Breast epithelium (tissue), 3 donors: Measurements from ENCODE around the gene GOLGB1.

Source experiments
- POLR2A ChIP-seq: fragments of 450-650 bp; IDR thresholded peaks from one replicate; pipeline ENCODE4 v1.6.1; 2016; ENCODE audit warnings: antibody characterized with exemption, mild to moderate bottlenecking, moderate library complexity
- POLR2AphosphoS5 ChIP-seq, 3 donors: sonication (generic); formaldehyde crosslinking; IDR thresholded peaks; one replicate each; pipeline ENCODE4 v1.6.1; 2017; ENCODE audit warnings: antibody characterized with exemption in 3 of 3
- TF ChIP-seq, protein P1 (sequence below), 3 donors: fragments of 450-650 bp; IDR thresholded peaks; one replicate each; pipeline ENCODE4 v1.5.1; 2016 to 2017; ENCODE audit warnings: antibody characterized with exemption in 3 of 3, mild to moderate bottlenecking in 3 of 3, moderate library complexity in 3 of 3

DNA sequence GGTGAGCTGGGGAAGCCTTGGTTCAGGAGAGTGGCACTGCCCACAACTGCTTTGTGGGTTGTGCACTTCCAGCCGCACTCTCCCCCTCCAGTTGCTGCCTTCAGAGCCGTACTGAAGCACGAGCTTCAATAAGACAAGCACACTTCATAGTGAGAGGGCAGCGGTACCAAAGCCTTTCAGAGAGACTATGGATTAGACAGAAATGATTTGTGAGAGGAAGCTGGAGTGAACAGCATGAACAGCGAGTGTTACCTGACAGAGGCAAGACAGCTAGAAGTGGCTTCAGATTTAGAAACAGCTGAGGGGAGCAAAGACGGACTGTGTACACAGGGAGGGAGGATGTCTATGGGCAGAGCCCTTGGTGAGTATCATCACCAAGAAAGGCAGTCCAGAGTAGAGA is 119.9 kb downstream of the GOLGB1 start:
- TF ChIP-seq, protein P1, sequence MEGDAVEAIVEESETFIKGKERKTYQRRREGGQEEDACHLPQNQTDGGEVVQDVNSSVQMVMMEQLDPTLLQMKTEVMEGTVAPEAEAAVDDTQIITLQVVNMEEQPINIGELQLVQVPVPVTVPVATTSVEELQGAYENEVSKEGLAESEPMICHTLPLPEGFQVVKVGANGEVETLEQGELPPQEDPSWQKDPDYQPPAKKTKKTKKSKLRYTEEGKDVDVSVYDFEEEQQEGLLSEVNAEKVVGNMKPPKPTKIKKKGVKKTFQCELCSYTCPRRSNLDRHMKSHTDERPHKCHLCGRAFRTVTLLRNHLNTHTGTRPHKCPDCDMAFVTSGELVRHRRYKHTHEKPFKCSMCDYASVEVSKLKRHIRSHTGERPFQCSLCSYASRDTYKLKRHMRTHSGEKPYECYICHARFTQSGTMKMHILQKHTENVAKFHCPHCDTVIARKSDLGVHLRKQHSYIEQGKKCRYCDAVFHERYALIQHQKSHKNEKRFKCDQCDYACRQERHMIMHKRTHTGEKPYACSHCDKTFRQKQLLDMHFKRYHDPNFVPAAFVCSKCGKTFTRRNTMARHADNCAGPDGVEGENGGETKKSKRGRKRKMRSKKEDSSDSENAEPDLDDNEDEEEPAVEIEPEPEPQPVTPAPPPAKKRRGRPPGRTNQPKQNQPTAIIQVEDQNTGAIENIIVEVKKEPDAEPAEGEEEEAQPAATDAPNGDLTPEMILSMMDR (IDR thresholded peaks at IDR 0.05): no peak
- no peak for TF ChIP-seq POLR2AphosphoS5 (IDR thresholded peaks at IDR 0.05)
- no peak for TF ChIP-seq POLR2A
